C4-2B (cell line): ENCODE measurements around the gene NINJ1.
"Not testable (repeated sequence)": the region's sequence is repeated elsewhere in the genome, so short reads cannot be mapped to it uniquely, and the experiment has no call there.

ENCODE experiments used
- H3K27ac ChIP-seq: fragments of 450-650 bp; 2 replicates; pipeline ENCODE4 v1.5.1; 2017
- CTCF ChIP-seq: fragments of 450-650 bp; conservative IDR thresholded peaks from 2 replicates; pipeline ENCODE4 v1.5.1; 2017; ENCODE audit warnings: mild to moderate bottlenecking
- ZFX ChIP-seq: fragments of 450-650 bp; IDR thresholded peaks from 2 replicates; pipeline ENCODE4 v1.6.1; 2017

Gene NINJ1

GRCh38 chr9:93121316-93122241 lies 12.5 kb downstream of the NINJ1 start:
- no peak overlapping the region for H3K27ac ChIP-seq

DNA sequence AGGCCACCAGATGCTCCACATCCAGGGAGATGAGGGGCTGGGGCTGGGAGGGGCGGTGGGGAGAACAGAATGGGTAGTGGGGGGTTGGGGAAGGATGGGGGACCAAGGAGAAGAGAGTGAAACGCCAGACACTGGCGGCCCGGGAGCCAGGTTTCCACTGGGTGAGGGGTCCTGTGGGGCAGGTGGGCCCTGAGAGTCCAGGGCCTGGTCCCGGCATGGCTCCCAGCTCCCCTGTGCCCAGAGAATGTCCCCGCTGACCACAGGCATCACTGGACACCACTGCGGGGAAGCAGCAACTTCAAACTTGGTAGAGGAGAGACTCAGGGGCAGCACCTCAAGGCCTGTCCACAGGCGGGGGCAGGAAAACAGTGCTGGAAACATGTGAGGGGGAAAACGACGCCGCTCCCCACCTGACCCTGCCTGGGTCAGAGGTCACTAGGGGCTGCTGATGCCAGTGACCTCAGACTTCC lies 13.2 kb downstream of the NINJ1 start:
- H3K27ac ChIP-seq = no peak overlapping the region
- no peak for TF ChIP-seq ZFX
- TF ChIP-seq CTCF = no peak

More at GRCh38 chr9:93121316-93122241, 12.5 kb downstream of the NINJ1 start:
- no peak for TF ChIP-seq CTCF
- no peak for TF ChIP-seq ZFX

GRCh38 chr9:93119953-93120845 lies 13.9 kb downstream of the NINJ1 start:
- TF ChIP-seq CTCF (no peak), ZFX (no peak)
- H3K27ac ChIP-seq = no peak overlapping the region

- TF ChIP-seq ZFX (no peak), CTCF (no peak)
- H3K27ac ChIP-seq = no peak overlapping the region
Measured at GRCh38 chr9:93119703-93119952, 14.4 kb downstream of the NINJ1 start.

DNA sequence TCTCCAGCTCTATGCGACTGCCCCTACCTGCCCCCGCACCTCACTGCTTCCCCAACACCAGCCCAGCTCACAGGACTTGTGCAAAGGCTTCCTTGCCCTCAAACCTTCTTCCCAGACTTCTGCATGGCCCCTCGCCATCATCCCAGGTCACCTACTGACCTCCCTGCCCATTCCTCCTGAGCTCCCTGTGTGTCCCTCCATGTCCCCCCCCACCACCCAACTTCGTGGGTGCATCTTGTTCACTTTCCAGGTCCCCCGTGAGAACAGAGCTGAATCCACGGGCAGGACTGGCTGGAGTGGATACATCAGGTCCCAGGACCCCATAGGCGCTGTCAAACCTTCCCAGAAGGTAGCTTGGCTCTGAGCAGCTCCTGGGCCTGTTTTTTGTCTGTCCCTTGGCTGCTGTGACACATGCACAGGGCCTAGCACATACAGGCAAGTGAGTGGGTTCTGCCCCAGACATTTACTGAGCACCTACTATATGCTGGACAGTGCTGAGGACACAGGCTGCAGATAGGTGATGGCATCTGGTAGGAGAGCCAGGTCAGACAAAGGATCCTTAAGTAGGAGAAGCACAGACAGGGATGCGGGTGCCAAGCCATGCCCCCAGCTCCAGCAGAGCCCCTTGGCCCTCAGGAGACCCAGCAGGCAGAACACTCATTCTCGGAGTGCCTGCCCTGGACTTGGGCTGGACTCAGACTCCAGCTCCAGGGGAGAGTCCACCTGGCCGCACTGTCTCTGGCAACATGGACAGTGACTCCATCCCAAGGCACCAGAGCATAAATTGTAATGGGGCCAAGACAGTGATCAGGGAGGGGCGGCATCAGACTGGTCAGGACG lies 15.0 kb downstream of the NINJ1 start:
- no peak overlapping the region for H3K27ac ChIP-seq
- TF ChIP-seq ZFX (no peak), CTCF (no peak)

- H3K27ac ChIP-seq = no peak overlapping the region
- TF ChIP-seq ZFX (no peak), CTCF (no peak)
Measured at GRCh38 chr9:93117924-93118862, 15.9 kb downstream of the NINJ1 start.

GRCh38 chr9:93117521-93117920 lies 16.5 kb downstream of the NINJ1 start:
- H3K27ac ChIP-seq = not testable (repeated sequence)
